IPS-11a (cell line): Measurements from ENCODE around the gene PHKB.
"Not testable (repeated sequence)": the region's sequence is repeated elsewhere in the genome, so short reads cannot be mapped to it uniquely, and the experiment has no call there.

ENCODE experiments used
- H3K4me3 ChIP-seq: one replicate; pipeline ENCODE4 v1.5.1; 2013; ENCODE audit warnings: low read depth, low read length, control low read depth

PHKB gene

GRCh38 chr16:47666434-47666833, 205.3 kb downstream of the PHKB start:
- H3K4me3 ChIP-seq: no peak overlapping the region

GRCh38 chr16:47667956-47668355, 206.8 kb downstream of the PHKB start:
- H3K4me3 ChIP-seq: no peak overlapping the region

GRCh38 chr16:47672475-47672874, 211.3 kb downstream of the PHKB start:
- no peak overlapping the region for H3K4me3 ChIP-seq

GRCh38 chr16:47676635-47677177, 215.6 kb downstream of the PHKB start:
- H3K4me3 ChIP-seq: no peak overlapping the region

GRCh38 chr16:47681571-47681970, 220.4 kb downstream of the PHKB start:
- not testable (repeated sequence) for H3K4me3 ChIP-seq

GRCh38 chr16:47687694-47688093, 226.6 kb downstream of the PHKB start:
- no peak overlapping the region for H3K4me3 ChIP-seq

- no peak overlapping the region for H3K4me3 ChIP-seq
Observed at GRCh38 chr16:47693226-47693625, 232.1 kb downstream of the PHKB start.

GRCh38 chr16:47694543-47694942, 233.4 kb downstream of the PHKB start:
- H3K4me3 ChIP-seq: no peak overlapping the region

GRCh38 chr16:47695756-47696155, 234.6 kb downstream of the PHKB start:
- H3K4me3 ChIP-seq: no peak overlapping the region

- no peak overlapping the region for H3K4me3 ChIP-seq
Observed at GRCh38 chr16:47697826-47698225, 236.7 kb downstream of the PHKB start.

- no peak overlapping the region for H3K4me3 ChIP-seq
Observed at GRCh38 chr16:47699106-47699505, 238.0 kb downstream of the PHKB start.

- no peak overlapping the region for H3K4me3 ChIP-seq
Observed at GRCh38 chr16:47700857-47701587, 239.9 kb downstream of the PHKB start.

- H3K4me3 ChIP-seq: no peak overlapping the region
Observed at GRCh38 chr16:47705266-47705665, 244.1 kb downstream of the PHKB start.

GRCh38 chr16:47711809-47712208, 250.7 kb downstream of the PHKB start:
- H3K4me3 ChIP-seq: no peak overlapping the region

- no peak overlapping the region for H3K4me3 ChIP-seq
Observed at GRCh38 chr16:47712276-47713224, 251.4 kb downstream of the PHKB start.

- no peak overlapping the region for H3K4me3 ChIP-seq
Observed at GRCh38 chr16:47713225-47713595, 252.1 kb downstream of the PHKB start.

GRCh38 chr16:47715442-47716083, 254.4 kb downstream of the PHKB start:
- no peak overlapping the region for H3K4me3 ChIP-seq

- H3K4me3 ChIP-seq: no peak overlapping the region
Observed at GRCh38 chr16:47716571-47716970, 255.4 kb downstream of the PHKB start.

GRCh38 chr16:47719713-47720112, 258.6 kb downstream of the PHKB start:
- H3K4me3 ChIP-seq: no peak overlapping the region

- H3K4me3 ChIP-seq: no peak overlapping the region
Observed at GRCh38 chr16:47721006-47721637, 260.0 kb downstream of the PHKB start.

GRCh38 chr16:47722046-47722445, 260.9 kb downstream of the PHKB start:
- no peak overlapping the region for H3K4me3 ChIP-seq
